Thoracic aorta (tissue), 2 donors: ENCODE data around the gene PWWP2A. TPM values are rescaled to one million over a fixed set of nuclear protein-coding genes. Genes with fewer than 3 reads are reported as not detected.

Experiments
- ATAC-seq: fragments of 150-250 bp; one replicate; pipeline ENCODE4 v1.8.0; 2017; ENCODE audit warnings: low read depth; ENCODE audit not compliant: insufficient number of reproducible peaks, low FRiP score
- DNase-seq: peaks from one replicate; pipeline ENCODE4 v3.0.0-alpha.2; 2020; ENCODE audit warnings: low spot score
- H3K27ac ChIP-seq, 2 donors: fragments of 200-600 bp; sonication (generic); 1 replicate in 1 of 2; 2 replicates in 1 of 2; pipeline ENCODE4 v1.5.1; 2016; ENCODE audit warnings: mild to moderate bottlenecking in 2 of 2, moderate library complexity in 2 of 2
- H3K27me3 ChIP-seq: fragments of 200-600 bp; sonication (generic); replicated peaks from 2 replicates; pipeline ENCODE4 v1.6.0; 2016; ENCODE audit warnings: mild to moderate bottlenecking; ENCODE audit not compliant: insufficient read depth
- H3K36me3 ChIP-seq: fragments of 200-600 bp; sonication (generic); one replicate; pipeline ENCODE4 v1.5.1; 2016
- H3K4me1 ChIP-seq, 2 donors: fragments of 200-600 bp; sonication (generic); 1 replicate in 1 of 2; 2 replicates in 1 of 2; pipeline versions ENCODE4 v1.5.1 to v1.6.0; 2016; ENCODE audit warnings: low read depth in 2 of 2, mild to moderate bottlenecking in 1 of 2; ENCODE audit not compliant: control insufficient read depth in 1 of 2
- H3K4me3 ChIP-seq: fragments of 200-600 bp; sonication (generic); 2 replicates; pipeline ENCODE4 v1.5.1; 2016; ENCODE audit warnings: mild to moderate bottlenecking
- H3K9me3 ChIP-seq: fragments of 200-600 bp; sonication (generic); 2 replicates; pipeline ENCODE4 v1.5.1; 2016
- CTCF ChIP-seq: fragments of 200-600 bp; sonication (generic); IDR thresholded peaks from one replicate; pipeline ENCODE4 v1.5.1; 2019; ENCODE audit warnings: antibody characterized with exemption
- total RNA-seq, 2 donors: library from RNA; depleted of rRNA; stranded (reverse); fragments of >200 nt; gene quantifications; one replicate each; pipeline versions ENCODE4 v1.1.0 to v1.2.3, GENCODE V29; 2016

Gene PWWP2A
- total RNA-seq, 2 donors from 2014 or later = 41.7 to 46.2 TPM

GRCh38 chr5:160054831-160055230 lies 64.4 kb downstream of the PWWP2A start:
- H3K27me3 ChIP-seq = no peaks in the 10 kb centered on the region
- no peak for TF ChIP-seq CTCF
- H3K4me3 ChIP-seq = no peak overlapping the region
- ATAC-seq = no peak
- no peak overlapping the region for H3K27ac ChIP-seq
- H3K9me3 ChIP-seq = no peaks in the 10 kb centered on the region
- DNase-seq = no peak
- H3K36me3 ChIP-seq = peaks cover 55% of the 10 kb centered on the region
- H3K4me1 ChIP-seq = no peaks in the 10 kb centered on the region

- ATAC-seq (no peak), DNase-seq (no peak)
- H3K36me3 ChIP-seq = peaks cover 51% of the 10 kb centered on the region
- no peak for TF ChIP-seq CTCF
- H3K9me3 ChIP-seq = no peaks in the 10 kb centered on the region
- no peaks in the 10 kb centered on the region for H3K4me1 ChIP-seq
- no peak overlapping the region for H3K27ac ChIP-seq
- no peaks in the 10 kb centered on the region for H3K27me3 ChIP-seq
- H3K4me3 ChIP-seq = no peak overlapping the region
These were observed 65.2 kb downstream of the PWWP2A start for GRCh38 chr5:160054047-160054446.

- no peak for DNase-seq
- H3K9me3 ChIP-seq = no peaks in the 10 kb centered on the region
- no peak for TF ChIP-seq CTCF
- no peak for ATAC-seq
- H3K4me3 ChIP-seq = no peak overlapping the region
- peaks cover 0 to 3% of the 10 kb centered on the region in 2 donors for H3K4me1 ChIP-seq
- no peaks in the 10 kb centered on the region for H3K27me3 ChIP-seq
- H3K36me3 ChIP-seq = peaks cover 20% of the 10 kb centered on the region
- no peak overlapping the region for H3K27ac ChIP-seq
These were observed 70.2 kb downstream of the PWWP2A start for GRCh38 chr5:160049099-160049498.

- Histone ChIP-seq H3K27me3 (no peaks in the 10 kb centered on the region), H3K4me3 (no peak overlapping the region), H3K4me1 (peaks cover 0 to 3% of the 10 kb centered on the region in 2 donors), H3K27ac (no peak overlapping the region), H3K36me3 (peaks cover 18% of the 10 kb centered on the region), H3K9me3 (no peaks in the 10 kb centered on the region)
- TF ChIP-seq CTCF = no peak
- ATAC-seq (no peak), DNase-seq (no peak)
These were observed 71.1 kb downstream of the PWWP2A start for GRCh38 chr5:160048131-160048530.

GRCh38 chr5:160047423-160047822 lies 71.8 kb downstream of the PWWP2A start:
- ATAC-seq (no peak), DNase-seq (no peak)
- no peak overlapping the region for H3K27ac ChIP-seq
- TF ChIP-seq CTCF = no peak
- peaks cover 16% of the 10 kb centered on the region for H3K36me3 ChIP-seq
- H3K4me1 ChIP-seq = peaks cover 0 to 3% of the 10 kb centered on the region in 2 donors
- no peaks in the 10 kb centered on the region for H3K9me3 ChIP-seq
- no peaks in the 10 kb centered on the region for H3K27me3 ChIP-seq
- no peak overlapping the region for H3K4me3 ChIP-seq
